ENCODE measurements around the gene TAGAP.

GRCh38 chr6:159056899-159057298 is 12.1 kb upstream of the TAGAP start:
- TF ChIP-seq GATA2 (IDR thresholded peaks at IDR 0.05; ENCODE audit: low read depth, low read length), result no peak
- no peak for TF ChIP-seq GATA3 (IDR thresholded peaks at IDR 0.05; ENCODE audit: low read depth, low read length)

Measured in SH-SY5Y (cell line).